GM11168 (cell line): ENCODE measurements around the gene NFYC.

Source experiments
- in situ Hi-C: fragments of 300-500 bp; cut with MboI; formaldehyde crosslinking; loops from one replicate; pipeline ENCODE4 v1.12.0; 2022; ENCODE audit warnings: low sequenced_read_pairs; ENCODE audit not compliant: unreplicated experiment

The NFYC gene

GRCh38 chr1:40691538-40692428, at the start of gene NFYC:
NFYC (plus strand) TSS chr1:40691704; CDS start chr1:40738844, 47,140 bp downstream.
- in situ Hi-C loops, result no loop called here

- in situ Hi-C loops, result no loop called here
These were observed 46.3 kb upstream of the NFYC start for GRCh38 chr1:40645118-40645680.

- in situ Hi-C loops, result no loop called here
These were observed 45.2 kb upstream of the NFYC start for GRCh38 chr1:40646315-40646714.

- in situ Hi-C loops, result no loop called here
These were observed 43.3 kb upstream of the NFYC start for GRCh38 chr1:40648200-40648599.

GRCh38 chr1:40648928-40649591, 42.4 kb upstream of the NFYC start:
- in situ Hi-C loops, result no loop called here

- in situ Hi-C loops, result no loop called here
These were observed 41.9 kb upstream of the NFYC start for GRCh38 chr1:40649592-40649930.

GRCh38 chr1:40650075-40650474, 41.4 kb upstream of the NFYC start:
- in situ Hi-C loops, result no loop called here

GRCh38 chr1:40651138-40651857, 40.2 kb upstream of the NFYC start:
- in situ Hi-C loops, result no loop called here

- in situ Hi-C loops, result no loop called here
These were observed 39.0 kb upstream of the NFYC start for GRCh38 chr1:40652468-40652867.

GRCh38 chr1:40652979-40653378, 38.5 kb upstream of the NFYC start:
- in situ Hi-C loops, result no loop called here

GRCh38 chr1:40653851-40654537, 37.5 kb upstream of the NFYC start:
- in situ Hi-C loops, result no loop called here

- in situ Hi-C loops, result no loop called here
These were observed 34.5 kb upstream of the NFYC start for GRCh38 chr1:40657046-40657445.

- in situ Hi-C loops, result no loop called here
These were observed 32.5 kb upstream of the NFYC start for GRCh38 chr1:40658751-40659648.

GRCh38 chr1:40659649-40659947, 31.9 kb upstream of the NFYC start:
- in situ Hi-C loops, result no loop called here

- in situ Hi-C loops, result no loop called here
These were observed 29.8 kb upstream of the NFYC start for GRCh38 chr1:40661678-40662077.

GRCh38 chr1:40662151-40662550, 29.4 kb upstream of the NFYC start:
- in situ Hi-C loops, result no loop called here

GRCh38 chr1:40662864-40663263, 28.6 kb upstream of the NFYC start:
- in situ Hi-C loops, result no loop called here

GRCh38 chr1:40663324-40664166, 28.0 kb upstream of the NFYC start:
- in situ Hi-C loops, result no loop called here

GRCh38 chr1:40664167-40664537, 27.4 kb upstream of the NFYC start:
- in situ Hi-C loops, result no loop called here
